Measurements from ENCODE around the gene ARHGEF16.

ARHGEF16 gene

DNA sequence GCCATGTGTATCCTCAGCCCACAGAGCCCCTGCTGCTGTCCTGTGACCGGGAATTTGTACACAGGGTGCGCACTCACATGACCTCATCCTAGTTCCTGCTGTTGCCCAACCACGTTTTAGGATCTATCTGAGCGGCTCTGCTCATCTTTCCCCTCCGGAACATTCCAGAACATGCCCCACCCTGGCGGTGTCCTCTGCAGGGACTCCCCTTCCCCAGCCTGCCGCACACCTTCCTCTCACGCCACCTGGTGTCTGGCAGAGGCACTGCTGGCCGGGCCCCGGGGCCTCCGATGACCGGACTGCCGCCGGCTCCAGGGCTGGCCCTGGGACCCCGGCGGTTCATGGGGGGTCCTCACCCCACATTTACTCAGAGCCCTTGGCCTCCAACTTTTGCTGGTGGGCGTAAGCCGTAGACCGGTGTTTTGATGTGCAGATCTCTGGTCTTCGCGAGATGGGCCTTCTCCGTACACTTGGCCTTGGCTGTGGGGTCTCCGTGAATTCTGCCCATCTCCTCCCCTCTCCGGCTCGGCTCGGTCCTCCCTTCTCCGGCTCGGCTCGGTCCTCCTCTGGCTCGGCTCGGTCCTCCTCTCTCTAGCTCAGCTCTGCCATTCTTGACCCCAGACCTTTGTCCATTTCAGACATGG, 29.5 kb downstream of the ARHGEF16 start:
- no peak for DNase-seq

DNA sequence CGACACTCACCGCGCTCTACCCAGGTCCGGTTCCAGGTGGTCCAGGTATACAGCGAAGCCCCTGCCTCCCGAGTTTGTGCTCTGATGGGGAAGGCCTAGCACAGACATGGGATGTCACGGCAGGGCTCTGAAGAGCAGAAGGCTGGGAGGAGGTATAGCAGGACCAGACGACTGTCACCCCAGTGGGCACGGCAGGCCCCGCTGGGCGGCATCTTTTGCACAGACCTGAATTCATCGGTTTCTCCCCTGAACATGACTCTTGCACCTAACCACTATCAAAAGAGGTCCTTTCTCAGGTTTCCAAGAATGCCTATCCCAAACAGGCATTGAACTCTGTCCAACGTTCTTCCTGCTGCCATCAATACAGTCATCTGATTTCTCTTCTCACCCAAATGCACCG, 30.6 kb downstream of the ARHGEF16 start:
- DNase-seq = no peak

DNA sequence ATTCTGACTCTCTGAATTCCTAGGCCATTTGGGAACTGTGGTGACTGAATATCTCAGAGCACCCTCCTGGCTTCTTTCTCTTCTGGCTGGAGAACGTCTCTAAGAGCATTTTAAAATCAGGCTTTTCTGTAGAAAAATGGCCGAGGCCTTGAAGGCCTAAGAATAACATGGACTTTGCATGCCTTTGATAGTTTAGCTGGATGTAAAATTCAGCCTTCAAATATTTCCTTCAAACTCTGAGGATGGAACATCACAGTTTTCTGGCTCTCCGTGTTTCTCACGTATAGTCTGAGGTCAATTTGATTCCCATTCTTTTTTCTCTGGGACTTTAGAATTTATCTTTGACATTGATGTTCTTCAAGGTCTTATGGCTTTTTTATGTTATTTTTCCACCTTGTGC, 34.0 kb downstream of the ARHGEF16 start:
- no peak for DNase-seq

DNA sequence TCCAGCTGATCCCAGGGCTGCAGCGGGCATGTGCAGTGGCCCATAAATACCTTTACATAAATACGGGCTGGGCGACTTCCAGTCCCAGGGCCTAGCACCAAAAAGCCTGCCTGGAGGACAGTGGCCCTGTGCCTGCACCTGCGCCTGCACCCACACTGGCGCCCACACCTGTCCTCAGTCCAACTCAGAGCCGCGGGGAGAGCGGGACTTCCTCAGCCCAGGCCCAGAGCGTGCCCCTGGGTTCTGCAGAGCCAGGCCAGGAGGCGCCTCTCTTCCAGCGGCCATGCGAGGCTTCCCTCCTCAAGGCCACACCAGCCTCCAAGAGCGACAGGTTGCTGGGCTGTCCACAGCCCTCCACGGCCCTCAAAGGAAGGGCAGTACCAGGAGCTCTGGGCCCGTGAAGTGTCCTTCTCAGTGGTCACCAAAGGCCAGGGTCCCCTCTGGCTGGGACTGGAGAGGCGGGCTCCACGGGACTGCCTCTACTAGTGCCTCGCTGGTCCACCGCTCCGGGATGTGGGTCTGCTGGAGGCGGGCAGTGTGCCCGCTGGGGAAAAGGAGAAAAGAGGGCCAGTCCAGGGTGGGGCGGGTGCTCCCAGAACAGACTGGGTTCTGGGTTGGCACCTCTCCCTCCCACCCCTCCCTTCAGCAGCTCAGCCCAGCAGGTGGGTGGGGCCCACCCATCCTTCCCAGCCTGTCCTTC, 35.7 kb downstream of the ARHGEF16 start:
- DNase-seq = no peak

DNA sequence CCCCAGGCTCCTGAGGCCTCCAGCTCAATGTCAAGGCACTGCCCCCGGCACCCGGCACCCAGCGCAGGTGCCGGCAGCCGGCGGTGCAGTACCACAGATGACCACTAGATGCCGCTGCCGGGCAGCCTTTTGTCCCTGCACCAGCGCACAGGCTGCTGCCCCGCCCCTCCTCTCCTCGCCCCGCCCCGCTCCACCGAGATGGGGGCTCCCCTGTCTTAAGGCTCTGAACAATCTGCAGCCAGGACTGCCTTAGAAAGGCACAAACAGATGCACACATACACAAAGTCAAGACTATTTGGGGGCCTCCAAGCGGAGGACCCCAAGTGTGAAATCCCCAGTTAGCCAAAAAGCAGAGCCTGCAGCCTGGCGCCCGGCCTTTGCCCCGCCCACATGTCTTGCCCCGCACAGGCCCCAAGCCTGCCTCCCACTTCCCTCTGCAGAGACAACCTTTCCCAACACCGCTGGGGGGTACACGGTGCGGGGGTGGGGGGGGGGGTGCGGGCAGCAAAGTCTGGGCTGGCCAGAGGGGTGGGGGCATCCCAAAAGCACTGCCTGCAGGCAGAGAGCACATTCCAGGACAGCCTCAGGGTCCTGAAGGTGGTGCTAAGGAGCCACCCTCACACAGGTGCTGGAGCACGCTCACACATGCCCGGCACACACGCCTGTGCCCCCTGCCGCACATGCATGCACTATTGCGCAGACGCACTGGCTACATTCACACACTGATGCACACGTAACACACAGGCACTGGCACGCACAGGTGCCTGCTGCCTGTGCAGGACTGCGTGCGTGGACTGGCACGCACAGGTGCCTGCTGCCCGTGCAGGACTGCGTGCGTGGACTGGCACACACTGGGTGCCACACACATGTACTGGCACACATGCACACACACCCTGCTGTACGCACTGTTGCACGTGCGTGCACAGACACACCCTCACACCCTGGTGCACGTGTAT, 37.1 kb downstream of the ARHGEF16 start:
- DNase-seq = peak; percentile 72

DNA sequence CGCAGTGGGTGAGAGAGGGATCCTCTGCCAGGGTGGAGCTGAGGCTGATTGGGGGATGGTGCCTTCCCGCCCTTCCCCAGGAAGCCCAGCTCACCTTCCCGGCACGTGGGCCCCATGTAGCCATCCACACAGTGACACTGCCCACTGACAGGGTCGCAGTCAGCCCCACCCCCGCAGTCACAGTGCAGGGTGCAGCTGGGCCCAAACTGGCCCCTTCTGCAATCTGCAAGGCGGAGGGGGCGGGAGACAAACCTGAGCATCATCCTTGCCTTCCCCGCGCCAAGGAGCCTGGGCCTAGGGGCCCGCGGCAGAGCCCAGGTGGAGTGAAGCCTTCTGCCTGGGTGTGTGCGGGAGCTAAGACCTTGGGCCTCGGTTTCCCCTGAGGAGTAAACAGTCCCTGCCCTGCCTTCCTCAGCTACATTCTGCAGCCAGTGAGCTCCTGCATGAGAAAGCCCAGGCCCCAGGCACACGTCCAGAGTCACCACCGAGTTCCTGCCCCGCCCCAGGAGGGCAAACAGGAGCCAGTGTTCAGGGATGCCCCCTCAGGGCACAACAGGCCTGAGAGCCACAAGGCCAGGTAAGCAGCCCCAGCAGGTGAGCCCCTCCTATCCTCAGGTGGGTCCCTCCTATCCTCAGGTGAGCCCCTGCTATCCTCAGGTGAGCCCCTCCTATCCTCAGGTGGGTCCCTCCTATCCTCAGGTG, 38.2 kb downstream of the ARHGEF16 start:
- DNase-seq = no peak

DNA sequence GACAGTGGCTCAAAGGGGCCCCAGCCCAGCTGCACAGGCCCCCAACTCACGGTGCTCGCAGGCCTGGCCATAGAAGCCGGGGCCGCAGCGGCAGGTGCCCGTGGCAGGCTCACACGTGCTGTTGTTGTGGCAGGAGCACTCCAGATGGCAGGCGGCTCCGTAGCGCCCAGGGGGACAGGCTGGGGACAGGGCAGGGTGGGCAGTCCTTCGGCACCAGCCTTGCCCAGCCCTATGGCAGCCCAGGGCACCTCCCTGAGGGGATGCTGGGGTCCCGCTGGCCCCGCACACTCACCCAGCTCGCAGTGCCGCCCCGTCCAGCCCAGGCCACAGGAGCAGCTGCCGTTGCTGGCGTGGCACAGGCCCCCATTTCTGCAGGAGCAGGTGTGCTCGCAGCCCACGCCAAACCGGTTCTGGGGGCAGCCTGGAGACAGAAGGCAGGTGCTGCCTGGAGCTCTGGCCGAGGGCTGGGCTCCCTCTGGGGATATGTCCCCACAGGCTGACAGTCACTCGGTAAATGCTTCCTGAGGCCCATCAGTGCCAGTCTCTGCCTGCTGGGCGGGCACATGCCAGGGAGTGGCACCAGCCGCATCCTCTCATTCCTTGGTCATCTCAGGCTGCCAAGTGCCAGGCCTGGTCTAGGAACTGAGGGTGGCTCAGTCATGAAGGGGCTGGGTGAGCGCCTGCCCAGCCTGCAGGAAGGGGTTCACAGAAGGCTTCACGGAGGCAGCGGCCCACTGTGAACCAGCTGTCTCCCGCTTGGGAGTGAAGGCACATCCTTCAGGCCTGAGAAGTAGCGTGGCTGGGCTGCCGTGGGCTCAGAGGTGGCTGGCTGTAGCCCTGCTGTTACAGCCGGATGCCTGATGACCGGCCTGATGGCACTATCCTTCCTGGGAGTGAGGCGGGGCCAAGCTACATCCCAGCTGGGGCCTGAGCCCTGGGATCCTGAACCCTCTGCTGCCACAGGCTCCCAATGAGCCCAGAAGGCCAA, 40.1 kb downstream of the ARHGEF16 start:
- DNase-seq = no peak

DNA sequence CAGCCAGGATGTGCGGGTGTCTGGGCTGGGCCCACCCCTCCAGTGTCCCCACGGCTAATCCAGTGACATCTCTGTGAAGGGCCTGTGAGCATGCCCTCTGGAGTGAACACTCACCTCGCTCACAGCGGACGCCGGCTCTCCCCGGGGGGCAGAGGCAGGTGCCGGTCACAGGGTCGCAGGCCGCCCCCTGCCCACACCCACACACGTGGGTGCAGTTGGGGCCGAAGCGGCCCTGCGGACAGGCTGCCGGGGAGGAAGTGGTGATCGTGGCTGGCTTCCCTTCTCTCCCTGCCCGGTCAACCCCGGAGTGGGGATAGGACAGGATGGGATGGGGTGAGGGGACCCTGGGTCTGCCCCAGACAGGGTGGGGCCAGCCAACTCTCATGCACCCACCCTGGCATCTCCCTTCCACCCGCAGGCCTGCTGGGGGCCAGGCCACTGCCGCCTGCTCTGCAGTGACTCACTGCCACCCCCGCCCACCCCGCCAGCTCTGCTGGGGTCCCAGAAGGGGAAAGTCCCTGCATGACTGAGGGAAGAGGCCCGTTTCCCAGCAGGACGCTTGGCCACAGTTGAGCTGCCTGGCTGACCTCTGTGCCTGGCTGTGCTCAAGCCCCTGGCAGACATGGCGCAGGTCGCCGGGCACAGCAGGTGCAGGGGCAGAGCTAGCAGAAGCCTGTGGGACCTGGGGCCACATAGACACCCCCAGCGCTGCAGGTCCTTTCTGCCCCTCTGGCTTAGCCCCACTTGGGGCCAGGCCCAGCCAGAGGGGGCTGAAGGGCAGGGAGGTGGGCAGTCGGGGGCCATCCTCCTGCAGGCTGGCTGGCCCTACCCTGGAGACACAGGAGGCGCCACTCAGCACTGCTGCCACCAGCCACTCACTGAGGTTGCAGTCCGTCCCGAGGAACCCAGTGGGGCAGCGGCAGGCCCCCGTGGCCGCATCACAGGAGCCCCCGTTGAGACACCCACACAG, 41.6 kb downstream of the ARHGEF16 start:
- DNase-seq = no peak

DNA sequence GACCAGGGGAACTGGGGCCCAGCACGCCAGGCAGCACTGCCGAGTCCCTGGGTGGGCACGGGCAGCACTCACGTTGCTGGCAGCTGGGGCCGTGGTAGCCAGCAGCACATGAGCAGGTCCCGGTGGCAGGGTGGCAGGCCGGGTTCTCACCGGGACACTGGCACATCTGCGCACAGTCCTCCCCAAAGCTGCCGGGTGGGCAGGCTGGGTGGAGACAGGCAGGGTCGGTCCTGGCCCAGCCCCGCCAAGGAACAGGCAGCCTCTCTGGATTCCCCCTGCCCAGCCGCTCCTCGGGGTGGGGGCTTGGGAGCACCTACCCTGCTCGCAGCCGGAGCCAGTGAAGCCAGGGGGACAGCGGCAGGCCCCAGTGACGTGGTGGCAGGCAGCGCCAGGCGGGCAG, 42.5 kb downstream of the ARHGEF16 start:
- DNase-seq = no peak

DNA sequence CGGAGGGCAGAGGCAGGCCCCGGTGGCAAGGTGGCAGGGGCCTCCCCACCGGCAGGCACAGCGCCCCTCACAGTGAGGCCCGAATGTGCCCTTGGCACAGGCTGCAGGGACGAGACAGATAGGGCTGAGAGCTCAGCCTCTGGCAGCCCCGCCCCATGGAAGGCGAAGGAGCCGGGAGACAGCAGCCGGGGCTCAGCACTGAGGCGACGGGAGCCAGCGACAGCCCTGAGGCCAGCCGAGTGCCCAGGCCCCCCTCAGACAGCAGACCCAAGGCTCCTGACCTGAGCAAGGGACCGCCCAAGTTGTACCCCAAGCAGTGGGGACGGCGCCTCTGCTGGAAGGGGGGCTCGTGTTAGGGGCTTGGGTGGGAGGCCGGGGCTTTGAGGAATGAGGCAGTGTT, 43.1 kb downstream of the ARHGEF16 start:
- no peak for DNase-seq

DNA sequence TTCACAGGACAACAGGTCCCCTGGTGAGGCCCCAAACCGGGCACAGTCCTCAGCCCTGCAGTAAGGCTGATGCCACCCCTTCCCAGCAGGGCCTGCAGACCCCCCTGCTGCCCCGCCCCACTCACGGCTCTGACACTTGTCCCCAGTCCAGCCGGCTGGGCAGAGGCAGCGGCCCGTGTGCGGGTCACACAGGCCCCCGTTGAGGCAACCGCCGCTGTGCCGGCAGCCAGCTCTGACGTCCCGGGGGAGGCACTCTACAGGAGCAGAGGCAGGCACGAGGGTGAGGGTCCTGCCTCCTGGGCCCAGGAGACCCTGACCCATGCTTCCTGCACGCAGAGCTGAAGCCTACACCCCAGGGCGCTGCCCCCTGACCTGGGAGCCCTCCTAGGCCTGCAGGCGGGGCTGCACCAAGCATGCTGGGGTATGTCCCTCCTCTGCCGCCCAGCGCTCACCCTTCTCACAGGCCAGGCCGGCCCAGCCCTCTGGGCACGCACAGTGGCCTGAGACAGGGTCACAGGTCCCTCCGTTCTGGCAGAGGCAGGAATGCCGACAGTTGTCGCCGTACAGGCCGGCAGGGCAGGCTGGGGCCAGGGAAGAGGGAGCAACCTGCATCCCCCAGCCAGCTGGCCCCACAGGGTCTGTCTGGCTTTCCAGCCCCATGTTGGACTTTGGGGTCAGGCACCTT, 43.9 kb downstream of the ARHGEF16 start:
- DNase-seq = no peak

DNA sequence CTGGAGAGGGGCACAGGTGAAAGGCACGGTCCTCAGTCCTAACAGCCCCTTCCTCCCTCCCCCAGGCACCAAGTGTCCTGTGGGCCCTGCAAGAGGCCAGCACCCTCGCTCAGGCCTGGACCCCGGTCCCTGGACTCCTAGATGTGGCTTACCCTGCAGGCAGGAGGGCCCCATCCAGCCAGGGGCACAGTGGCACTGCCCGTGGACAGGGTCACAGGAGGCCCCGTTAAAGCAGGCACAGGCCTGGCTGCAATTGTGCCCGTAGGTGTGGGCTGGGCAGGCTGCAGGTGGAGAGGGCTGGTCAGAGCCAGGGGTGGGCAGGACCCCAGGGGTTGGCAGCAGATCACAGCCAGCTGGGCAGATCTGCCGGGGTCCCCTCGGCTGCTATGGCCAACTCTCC, 44.5 kb downstream of the ARHGEF16 start:
- no peak for DNase-seq

DNA sequence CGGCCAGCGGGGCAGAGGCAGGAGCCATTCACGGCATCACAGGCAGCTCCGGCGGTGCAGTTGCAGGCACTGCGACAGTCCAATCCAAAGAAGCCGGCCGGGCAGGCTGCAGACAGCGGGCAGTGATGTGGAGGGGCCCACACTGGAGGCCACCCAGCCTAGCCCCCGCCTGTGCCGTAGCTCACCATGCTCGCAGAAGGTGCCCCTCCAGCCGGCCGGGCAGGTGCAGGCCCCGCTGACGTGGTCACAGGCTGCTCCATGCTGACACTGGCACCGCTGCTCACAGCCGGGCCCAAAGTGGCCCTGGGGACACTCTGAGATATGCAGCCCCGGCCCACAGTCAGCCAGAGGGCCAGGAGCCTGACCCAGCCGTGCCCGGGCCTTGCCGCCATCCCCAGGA, 45.1 kb downstream of the ARHGEF16 start:
- DNase-seq = no peak

DNA sequence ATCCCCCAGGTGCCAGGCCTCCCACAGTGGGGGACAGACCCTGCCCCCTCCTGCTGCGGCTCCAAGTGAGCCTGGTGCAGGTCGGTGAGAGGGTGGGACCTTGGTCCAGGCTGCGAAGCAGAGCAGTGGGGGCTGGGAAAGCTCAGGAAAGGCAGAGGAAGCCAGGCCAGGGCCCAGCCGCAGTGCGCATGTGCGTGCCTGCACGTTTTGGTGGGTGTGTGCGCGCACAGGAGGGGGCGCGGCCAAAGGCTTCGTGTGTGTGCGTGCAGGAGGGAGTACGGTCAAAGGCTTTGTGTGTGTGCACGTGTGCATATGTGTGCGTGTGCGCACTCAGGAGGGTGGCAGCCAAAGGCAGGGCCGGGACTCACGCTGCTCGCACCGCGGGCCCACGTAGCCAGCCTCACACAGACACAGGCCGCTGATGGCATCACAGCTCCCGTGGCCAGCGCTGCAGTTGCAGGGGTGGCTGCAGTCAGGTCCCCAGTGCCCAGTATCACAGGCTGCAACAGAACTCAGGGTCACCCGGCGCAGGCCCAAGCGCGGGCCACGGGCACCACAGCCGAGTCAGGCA, 45.9 kb downstream of the ARHGEF16 start:
- no peak for DNase-seq

DNA sequence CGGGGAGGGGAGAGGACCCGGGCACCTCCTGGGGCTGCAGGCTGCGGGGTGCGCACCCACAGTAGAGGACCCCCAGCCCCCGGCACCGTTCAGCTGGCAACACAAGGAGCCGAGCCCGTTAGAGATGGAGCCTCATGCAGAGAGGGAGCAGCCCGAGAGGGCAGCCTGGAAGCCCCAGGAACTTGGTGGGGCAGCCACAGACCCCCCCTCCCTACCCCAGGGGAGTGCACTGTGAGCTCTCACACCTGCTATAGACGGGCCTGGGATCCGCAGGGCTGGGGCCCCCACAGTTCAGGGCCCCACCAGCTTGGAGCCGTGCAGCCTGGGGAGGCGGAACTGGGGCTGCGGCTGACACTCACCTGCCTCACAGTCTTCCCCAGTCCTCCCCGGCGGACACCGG, 47.0 kb downstream of the ARHGEF16 start:
- no peak for DNase-seq

DNA sequence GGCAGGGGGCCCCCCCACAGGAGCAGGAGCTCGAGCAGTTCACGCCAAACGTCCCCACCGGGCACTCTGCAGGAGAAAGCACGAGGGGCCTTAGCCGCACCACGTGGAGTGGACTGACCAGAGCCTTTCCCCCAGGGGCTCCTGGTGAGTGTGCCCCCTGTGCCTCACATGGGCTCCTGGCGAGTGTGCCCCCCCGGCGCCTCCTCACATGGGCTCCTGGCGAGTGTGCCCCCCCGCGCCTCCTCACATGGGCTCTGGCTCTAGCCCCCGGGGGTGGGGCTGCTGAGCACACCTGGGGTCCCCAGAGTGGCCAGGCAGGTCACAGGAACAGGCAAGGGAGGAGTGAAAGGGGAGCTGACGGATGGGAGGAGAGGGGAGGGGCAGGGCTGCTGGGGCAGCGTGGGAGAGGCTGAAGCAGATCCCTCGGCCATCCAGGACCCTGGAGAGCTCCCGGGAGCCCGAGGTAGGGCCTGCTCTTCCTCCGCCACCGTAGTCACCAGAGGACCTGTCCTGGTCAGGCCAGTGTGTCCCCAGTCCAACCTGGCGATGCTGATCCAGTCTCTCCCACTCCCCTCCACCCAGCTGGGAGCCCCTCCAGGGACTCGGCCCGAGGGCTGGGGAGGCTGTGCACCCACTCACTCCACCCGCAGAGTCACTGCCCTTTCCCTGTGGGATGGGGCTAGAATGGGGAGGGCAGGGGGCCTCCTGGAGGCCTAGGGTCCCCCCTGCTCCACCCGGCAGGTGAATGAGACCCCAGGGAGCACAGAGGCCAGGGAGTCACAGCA, 47.6 kb downstream of the ARHGEF16 start:
- peak; percentile 18 for DNase-seq

DNA sequence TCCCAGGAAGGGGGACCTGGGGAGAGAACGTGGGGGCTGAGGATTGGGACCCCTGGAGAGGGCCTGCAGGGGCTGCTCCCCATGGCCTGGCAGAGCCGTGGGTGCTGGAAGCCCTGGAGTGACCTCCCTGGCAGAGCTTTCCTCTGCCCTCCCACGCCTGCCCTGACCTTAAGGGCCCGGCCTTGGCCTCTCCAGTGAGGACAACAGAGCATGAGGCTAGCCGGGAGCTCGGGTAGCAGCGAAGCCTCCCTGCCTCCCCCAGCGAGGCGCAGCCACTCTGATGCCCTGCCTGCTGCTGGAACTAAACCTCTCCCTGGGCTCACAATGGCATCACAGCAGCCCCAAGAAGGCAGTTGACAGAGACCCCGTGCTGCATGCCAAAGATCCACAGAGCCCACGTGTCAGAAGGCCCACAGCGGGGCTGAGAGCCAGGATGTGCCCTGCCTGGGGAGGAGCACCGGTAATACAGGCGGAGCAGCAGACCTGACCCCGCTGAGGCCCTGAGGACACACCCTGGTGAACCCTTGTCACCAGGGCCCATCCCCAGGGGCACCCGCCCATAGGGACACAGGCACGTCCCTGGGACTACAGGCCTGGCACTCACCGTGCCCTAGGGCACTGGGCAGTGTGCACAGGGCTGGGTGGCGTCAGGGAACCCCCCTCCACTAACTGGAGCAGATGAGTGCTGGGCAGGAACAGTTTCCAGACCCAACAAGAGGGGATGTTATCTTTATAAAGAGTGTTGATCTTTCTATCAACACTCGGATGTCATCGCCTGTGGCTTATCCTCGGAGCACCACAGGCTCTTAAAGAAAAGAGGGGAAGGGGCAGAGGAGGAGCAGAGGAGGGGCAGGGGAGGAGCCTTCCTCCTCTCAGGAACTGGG, 48.4 kb downstream of the ARHGEF16 start:
- DNase-seq = no peak

DNA sequence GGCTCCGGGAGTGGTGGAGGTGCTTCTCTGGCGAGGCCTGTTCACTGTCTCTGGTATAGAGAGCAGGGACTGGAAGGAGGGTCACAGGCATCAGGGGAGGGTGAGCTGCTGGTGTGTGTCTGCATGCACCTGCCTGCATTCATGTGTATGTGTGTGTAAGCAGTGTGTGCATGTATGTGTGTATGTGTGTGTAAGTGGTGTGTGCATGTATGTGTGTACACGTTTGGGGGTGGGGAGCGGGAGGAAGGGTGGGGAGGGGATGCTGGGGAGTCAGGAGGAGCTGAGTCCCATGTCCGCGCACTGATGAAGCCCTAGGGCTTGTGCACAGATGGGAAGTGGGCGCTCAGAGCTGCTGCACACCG, 49.0 kb downstream of the ARHGEF16 start:
- no peak for DNase-seq

All from activated CD4-positive, alpha-beta T cell treated with anti-CD3 and anti-CD28 coated beads for 1 hour (primary cell).